OCI-LY1 (cell line): ENCODE measurements around the gene CXADR.

Experiments used
- H2AFZ ChIP-seq: fragments of 200-600 bp; sonication (generic), shearing (Covaris generic); 2 replicates; pipeline ENCODE4 v1.6.0; 2014; ENCODE audit warnings: antibody characterized with exemption, mild to moderate bottlenecking, low read length
- H3F3A ChIP-seq: fragments of 200-600 bp; sonication (generic), shearing (Covaris generic); 2 replicates; pipeline ENCODE4 v1.6.0; 2014; ENCODE audit warnings: mild to moderate bottlenecking, antibody characterized with exemption, low read length, moderate library complexity; ENCODE audit not compliant: insufficient read depth
- H3K27ac ChIP-seq: fragments of 200-600 bp; sonication (generic); 2 replicates; pipeline ENCODE4 v1.5.1; 2014; ENCODE audit warnings: low read length, mixed run types, mild to moderate bottlenecking, low read depth; ENCODE audit not compliant: poor library complexity, severe bottlenecking
- H3K27me3 ChIP-seq: fragments of 200-600 bp; sonication (generic); 2 replicates; pipeline ENCODE4 v1.6.0; 2014; ENCODE audit warnings: antibody characterized with exemption, mild to moderate bottlenecking, low read length, moderate library complexity; ENCODE audit not compliant: insufficient read depth
- H3K36me3 ChIP-seq: fragments of 200-600 bp; sonication (generic); 2 replicates; pipeline ENCODE4 v1.6.1; 2014; ENCODE audit warnings: mild to moderate bottlenecking, antibody characterized with exemption, low read length, moderate library complexity, mixed read lengths; ENCODE audit not compliant: insufficient read depth
- H3K4me1 ChIP-seq: fragments of 200-600 bp; sonication (generic); 2 replicates; pipeline ENCODE4 v1.5.1; 2014; ENCODE audit warnings: mild to moderate bottlenecking, low read length, moderate library complexity; ENCODE audit not compliant: insufficient read depth, severe bottlenecking
- H3K4me2 ChIP-seq: fragments of 200-600 bp; sonication (generic), shearing (Covaris generic); 2 replicates; pipeline ENCODE4 v1.6.1; 2014; ENCODE audit warnings: low read length
- H3K4me3 ChIP-seq: fragments of 200-600 bp; sonication (generic); 2 replicates; pipeline ENCODE4 v1.5.1; 2014; ENCODE audit warnings: low read length, low read depth, mild to moderate bottlenecking, mixed read lengths; ENCODE audit not compliant: poor library complexity, severe bottlenecking
- H3K79me2 ChIP-seq: fragments of 200-600 bp; shearing (Covaris generic); 2 replicates; pipeline ENCODE4 v1.6.1; 2016; ENCODE audit warnings: mixed run types, low read length, mixed read lengths; ENCODE audit not compliant: insufficient read depth
- H3K9ac ChIP-seq: fragments of 200-600 bp; sonication (generic), shearing (Covaris generic); 2 replicates; pipeline ENCODE4 v1.6.1; 2014; ENCODE audit warnings: mild to moderate bottlenecking, low read length, mixed read lengths
- H3K9me2 ChIP-seq: fragments of 200-600 bp; sonication (generic), shearing (Covaris generic); 2 replicates; pipeline ENCODE4 v1.6.1; 2014; ENCODE audit warnings: low read depth, mild to moderate bottlenecking, low read length, mixed read lengths
- H3K9me3 ChIP-seq: fragments of 200-600 bp; shearing (Covaris generic); 2 replicates; pipeline ENCODE4 v1.6.1; 2014; ENCODE audit warnings: low read length, mixed read lengths
- H4K20me1 ChIP-seq: fragments of 200-600 bp; sonication (generic), shearing (Covaris generic); 2 replicates; pipeline ENCODE4 v1.6.0; 2016; ENCODE audit warnings: mild to moderate bottlenecking, low read length; ENCODE audit not compliant: insufficient read depth
- CTCF ChIP-seq: fragments of 200-600 bp; sonication (generic), shearing (Covaris generic); IDR thresholded peaks from 2 replicates; pipeline ENCODE4 v1.5.1; 2017; ENCODE audit warnings: mild to moderate bottlenecking, antibody characterized with exemption, low read length, moderate library complexity, mixed read lengths
- EZH2 ChIP-seq: fragments of 200-600 bp; sonication (generic), shearing (Covaris generic); IDR thresholded peaks from 2 replicates; pipeline ENCODE4 v1.8.0; 2017; ENCODE audit warnings: borderline replicate concordance, mixed run types, mild to moderate bottlenecking, antibody characterized with exemption, low read length, moderate library complexity, mixed read lengths

The CXADR gene

GRCh38 chr21:17467829-17468228 lies 45.0 kb upstream of the CXADR start:
- no peaks in the 10 kb centered on the region for H3K27me3 ChIP-seq
- H3F3A ChIP-seq = no peaks in the 10 kb centered on the region
- no peaks in the 10 kb centered on the region for H3K79me2 ChIP-seq
- no peak overlapping the region for H3K4me3 ChIP-seq
- no peak overlapping the region for H3K9ac ChIP-seq
- no peak overlapping the region for H3K27ac ChIP-seq
- no peak for TF ChIP-seq CTCF
- no peak for TF ChIP-seq EZH2
- no peaks in the 10 kb centered on the region for H3K4me1 ChIP-seq
- no peaks in the 10 kb centered on the region for H3K9me2 ChIP-seq
- H3K36me3 ChIP-seq = no peaks in the 10 kb centered on the region
- H2AFZ ChIP-seq = no peak overlapping the region
- no peaks in the 10 kb centered on the region for H3K9me3 ChIP-seq
- 0 out of 2 replicates have a peak overlapping the region, but pooled peaks have one; percentile 11 for H3K4me2 ChIP-seq
- no peaks in the 10 kb centered on the region for H4K20me1 ChIP-seq

GRCh38 chr21:17468698-17469097 lies 44.1 kb upstream of the CXADR start:
- Histone ChIP-seq H3F3A (no peaks in the 10 kb centered on the region), H3K9me3 (no peaks in the 10 kb centered on the region), H3K27me3 (no peaks in the 10 kb centered on the region; the same call in 1 of the 2 replicates), H3K36me3 (no peaks in the 10 kb centered on the region), H3K9me2 (no peaks in the 10 kb centered on the region), H3K79me2 (no peaks in the 10 kb centered on the region), H3K4me2 (no peak overlapping the region), H3K4me3 (no peak overlapping the region), H3K4me1 (no peaks in the 10 kb centered on the region), H2AFZ (no peak overlapping the region), H3K9ac (no peak overlapping the region), H4K20me1 (no peaks in the 10 kb centered on the region), H3K27ac (no peak overlapping the region)
- TF ChIP-seq EZH2 (no peak), CTCF (no peak)

GRCh38 chr21:17469727-17470126 lies 43.1 kb upstream of the CXADR start:
- Histone ChIP-seq H4K20me1 (no peaks in the 10 kb centered on the region), H3K27me3 (no peaks in the 10 kb centered on the region; the same call in 1 of the 2 replicates), H3K4me1 (no peaks in the 10 kb centered on the region), H3K9ac (no peak overlapping the region), H3K9me3 (no peaks in the 10 kb centered on the region), H3K4me2 (no peak overlapping the region), H3F3A (no peaks in the 10 kb centered on the region), H2AFZ (no peak overlapping the region), H3K36me3 (no peaks in the 10 kb centered on the region), H3K79me2 (no peaks in the 10 kb centered on the region), H3K27ac (no peak overlapping the region), H3K9me2 (no peaks in the 10 kb centered on the region), H3K4me3 (no peak overlapping the region)
- TF ChIP-seq CTCF (no peak), EZH2 (no peak)
